ENCODE measurements around the gene EDEM2. TPM values are rescaled to one million over a fixed set of nuclear protein-coding genes. Genes with fewer than 3 reads are reported as not detected.
A peak's percentile ranks its signal among the peaks of the same experiment; 100 is the strongest.

Gene EDEM2
- polyA plus RNA-seq, 2 of the 4 experiments (the other 2 are of a cell fraction), result 41.6 to 51.2 TPM

DNA sequence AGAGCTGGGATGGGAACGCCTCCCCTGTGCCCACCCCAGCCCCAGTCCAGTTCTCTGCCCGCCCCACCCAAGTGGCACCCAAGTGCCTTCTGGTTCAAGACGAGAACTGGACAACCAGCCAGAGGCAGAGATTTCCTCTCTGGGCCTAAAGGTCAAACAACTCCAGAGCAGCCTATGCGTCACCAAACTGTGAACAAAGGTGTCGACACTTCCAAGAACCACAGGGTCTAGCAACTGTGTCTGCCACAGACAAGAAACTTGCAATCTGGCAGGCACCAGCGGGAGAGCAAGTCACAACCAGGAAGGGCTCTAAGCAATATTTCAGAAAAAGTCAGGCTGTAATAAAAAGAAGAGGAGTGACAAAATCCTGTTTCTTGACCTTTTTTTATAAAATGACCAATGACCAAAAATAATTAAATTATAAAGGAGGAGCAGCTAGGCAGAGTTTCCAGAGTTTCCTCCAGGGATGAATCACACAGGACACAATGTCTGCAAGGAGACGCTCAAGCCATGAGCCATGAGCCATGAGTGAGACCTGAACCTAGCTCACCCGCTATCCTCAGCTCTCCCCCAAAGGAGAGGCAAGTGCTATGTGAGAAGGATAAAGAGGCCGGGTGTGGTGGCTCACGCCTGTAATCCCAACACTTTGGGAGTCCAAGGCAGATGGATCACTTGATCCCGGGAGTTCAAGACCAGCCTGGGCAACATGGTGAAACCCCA, 11.1 kb downstream of the EDEM2 start:
- Histone ChIP-seq H3K4me2 (peak overlapping the region; percentile 4; the same call in 1 of the 3 replicates), H3K27ac (peak overlapping the region; percentile 71 to 78; a peak in 5 of 6 replicates), H3K4me1 (peaks cover 43% of the 10 kb centered on the region), H3K4me3 (no peak overlapping the region), H3K9me3 (no peaks in the 10 kb centered on the region)
- TF ChIP-seq FOSL2 (IDR thresholded peaks at IDR 0.05) (no peak), FOSL2 (CRISPR knock-in tag; IDR thresholded peaks at IDR 0.05) (peak; percentile 3; the same call in 1 of the 2 replicates), EP300 (IDR thresholded peaks at IDR 0.05) (0 out of 5 replicates have a peak, but pooled peaks of 1 of the 2 experiments have one; percentile 22), NFE2L2 (conservative IDR thresholded peaks at IDR 0.05; ENCODE audit: low read length) (no peak), JUN (IDR thresholded peaks at IDR 0.05) (peak in 1 of 2 experiments; percentile 38; a peak in 1 of 5 replicates)
- TF ChIP-seq, protein P1, sequence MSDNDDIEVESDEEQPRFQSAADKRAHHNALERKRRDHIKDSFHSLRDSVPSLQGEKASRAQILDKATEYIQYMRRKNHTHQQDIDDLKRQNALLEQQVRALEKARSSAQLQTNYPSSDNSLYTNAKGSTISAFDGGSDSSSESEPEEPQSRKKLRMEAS (IDR thresholded peaks at IDR 0.05), result 0 out of 2 replicates have a peak, but pooled peaks have one; percentile 22
- ChIA-PET POLR2A (no interaction called here), CTCF (interaction anchor here (0.9 to 1.9 kb wide), 6 partner anchors 9 to 133 kb away, joined by 3 to 5 read pairs (median 3); no protein-coding TSS in a partner anchor)
- DNase-seq (ENCODE audit: low read depth in 1 of 2, low spot score in 1 of 2), result peak in 1 of 2 experiments; percentile 53
- ATAC-seq, result peak; percentile 59 to 70; a peak in 4 of 6 replicates
- no peak for FAIRE-seq
- 72% methylated on average over 11 of the region's 11 CpGs for WGBS (ENCODE audit: missing lambda C conversion rate)

DNA sequence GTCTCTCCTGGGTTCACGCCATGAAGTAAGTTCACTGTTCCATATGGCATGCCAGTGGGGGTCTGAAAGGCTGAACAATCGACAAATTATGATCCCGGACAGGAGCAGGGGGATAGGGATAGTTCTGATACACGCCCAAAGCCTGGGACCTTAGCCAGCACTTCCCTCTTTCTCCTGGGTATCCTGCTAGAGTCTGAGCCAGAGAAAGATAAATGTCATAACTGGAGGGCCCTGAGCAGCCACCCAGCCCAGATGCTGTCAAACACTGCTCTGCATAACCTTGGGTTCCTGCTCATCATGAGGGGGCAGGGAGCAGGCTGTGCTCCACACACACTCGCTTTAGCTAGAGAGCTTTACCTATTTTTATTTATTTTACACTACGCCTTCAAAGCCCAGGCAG, 12.3 kb downstream of the EDEM2 start:
- Histone ChIP-seq H3K4me3 (no peak overlapping the region), H3K4me2 (no peak overlapping the region), H3K9me3 (no peaks in the 10 kb centered on the region), H3K4me1 (peaks cover 42% of the 10 kb centered on the region), H3K27ac (peak overlapping the region; percentile 71 to 78)
- FAIRE-seq (no peak), ATAC-seq (peak in 1 of 2 experiments; percentile 25; a peak in 1 of 6 replicates), DNase-seq (ENCODE audit: low read depth in 1 of 2, low spot score in 1 of 2) (no peak)
- WGBS (ENCODE audit: missing lambda C conversion rate), result 90% methylated on average over 6 of the region's 6 CpGs
- no peak for TF ChIP-seq POLR2AphosphoS2 (conservative IDR thresholded peaks at IDR 0.05; ENCODE audit: low read length)
- no peak for TF ChIP-seq EHMT2 (IDR thresholded peaks at IDR 0.05; ENCODE audit: low read depth)
- TF ChIP-seq, protein P2, sequence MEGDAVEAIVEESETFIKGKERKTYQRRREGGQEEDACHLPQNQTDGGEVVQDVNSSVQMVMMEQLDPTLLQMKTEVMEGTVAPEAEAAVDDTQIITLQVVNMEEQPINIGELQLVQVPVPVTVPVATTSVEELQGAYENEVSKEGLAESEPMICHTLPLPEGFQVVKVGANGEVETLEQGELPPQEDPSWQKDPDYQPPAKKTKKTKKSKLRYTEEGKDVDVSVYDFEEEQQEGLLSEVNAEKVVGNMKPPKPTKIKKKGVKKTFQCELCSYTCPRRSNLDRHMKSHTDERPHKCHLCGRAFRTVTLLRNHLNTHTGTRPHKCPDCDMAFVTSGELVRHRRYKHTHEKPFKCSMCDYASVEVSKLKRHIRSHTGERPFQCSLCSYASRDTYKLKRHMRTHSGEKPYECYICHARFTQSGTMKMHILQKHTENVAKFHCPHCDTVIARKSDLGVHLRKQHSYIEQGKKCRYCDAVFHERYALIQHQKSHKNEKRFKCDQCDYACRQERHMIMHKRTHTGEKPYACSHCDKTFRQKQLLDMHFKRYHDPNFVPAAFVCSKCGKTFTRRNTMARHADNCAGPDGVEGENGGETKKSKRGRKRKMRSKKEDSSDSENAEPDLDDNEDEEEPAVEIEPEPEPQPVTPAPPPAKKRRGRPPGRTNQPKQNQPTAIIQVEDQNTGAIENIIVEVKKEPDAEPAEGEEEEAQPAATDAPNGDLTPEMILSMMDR (IDR thresholded peaks at IDR 0.05), result no peak
- no peak for TF ChIP-seq NR3C1 (IDR thresholded peaks at IDR 0.05)
- TF ChIP-seq SMC3 (IDR thresholded peaks at IDR 0.05), result no peak
- TF ChIP-seq RAD21 (conservative IDR thresholded peaks at IDR 0.05 in 1 of 2, IDR thresholded peaks at IDR 0.05 in 1 of 2), result no peak
- no peak for TF ChIP-seq HOXB5 (CRISPR knock-in tag; IDR thresholded peaks at IDR 0.05)
- no peak for TF ChIP-seq ZFP36 (IDR thresholded peaks at IDR 0.05; ENCODE audit: borderline replicate concordance, partially characterized antibody)
- TF ChIP-seq, protein P3, sequence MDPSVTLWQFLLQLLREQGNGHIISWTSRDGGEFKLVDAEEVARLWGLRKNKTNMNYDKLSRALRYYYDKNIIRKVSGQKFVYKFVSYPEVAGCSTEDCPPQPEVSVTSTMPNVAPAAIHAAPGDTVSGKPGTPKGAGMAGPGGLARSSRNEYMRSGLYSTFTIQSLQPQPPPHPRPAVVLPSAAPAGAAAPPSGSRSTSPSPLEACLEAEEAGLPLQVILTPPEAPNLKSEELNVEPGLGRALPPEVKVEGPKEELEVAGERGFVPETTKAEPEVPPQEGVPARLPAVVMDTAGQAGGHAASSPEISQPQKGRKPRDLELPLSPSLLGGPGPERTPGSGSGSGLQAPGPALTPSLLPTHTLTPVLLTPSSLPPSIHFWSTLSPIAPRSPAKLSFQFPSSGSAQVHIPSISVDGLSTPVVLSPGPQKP (IDR thresholded peaks at IDR 0.05; ENCODE audit: low read depth, low read length), result no peak
- no peak for TF ChIP-seq HOXA7 (CRISPR knock-in tag; IDR thresholded peaks at IDR 0.05)
- TF ChIP-seq, protein P4, sequence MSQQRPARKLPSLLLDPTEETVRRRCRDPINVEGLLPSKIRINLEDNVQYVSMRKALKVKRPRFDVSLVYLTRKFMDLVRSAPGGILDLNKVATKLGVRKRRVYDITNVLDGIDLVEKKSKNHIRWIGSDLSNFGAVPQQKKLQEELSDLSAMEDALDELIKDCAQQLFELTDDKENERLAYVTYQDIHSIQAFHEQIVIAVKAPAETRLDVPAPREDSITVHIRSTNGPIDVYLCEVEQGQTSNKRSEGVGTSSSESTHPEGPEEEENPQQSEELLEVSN (IDR thresholded peaks at IDR 0.05; ENCODE audit: borderline replicate concordance, low read depth), result no peak
- TF ChIP-seq ZC3H11A (IDR thresholded peaks at IDR 0.05), result no peak
- TF ChIP-seq, protein P1 (IDR thresholded peaks at IDR 0.05), result no peak
- TF ChIP-seq KDM5A (IDR thresholded peaks at IDR 0.05), result no peak
- TF ChIP-seq RNF2 (IDR thresholded peaks at IDR 0.05; ENCODE audit: borderline replicate concordance, low read depth), result no peak
- no peak for TF ChIP-seq KDM1A (IDR thresholded peaks at IDR 0.05; ENCODE audit: low read depth)
- no peak for TF ChIP-seq FOSB (CRISPR knock-in tag; IDR thresholded peaks at IDR 0.05)
- TF ChIP-seq, protein P5, sequence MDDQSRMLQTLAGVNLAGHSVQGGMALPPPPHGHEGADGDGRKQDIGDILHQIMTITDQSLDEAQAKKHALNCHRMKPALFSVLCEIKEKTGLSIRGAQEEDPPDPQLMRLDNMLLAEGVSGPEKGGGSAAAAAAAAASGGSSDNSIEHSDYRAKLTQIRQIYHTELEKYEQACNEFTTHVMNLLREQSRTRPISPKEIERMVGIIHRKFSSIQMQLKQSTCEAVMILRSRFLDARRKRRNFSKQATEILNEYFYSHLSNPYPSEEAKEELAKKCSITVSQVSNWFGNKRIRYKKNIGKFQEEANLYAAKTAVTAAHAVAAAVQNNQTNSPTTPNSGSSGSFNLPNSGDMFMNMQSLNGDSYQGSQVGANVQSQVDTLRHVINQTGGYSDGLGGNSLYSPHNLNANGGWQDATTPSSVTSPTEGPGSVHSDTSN (IDR thresholded peaks at IDR 0.05), result no peak
- POLR2A ChIA-PET, result no interaction called here
- CTCF ChIA-PET, result interaction anchor here (3.3 kb wide), 1 partner anchor 39 kb away, joined by 14 read pairs; no protein-coding TSS in a partner anchor
